NCI-H446 treated with DMSO at 0.1 percent for 48 hours (cell line): ENCODE data around the gene SETD2.
"Not testable (repeated sequence)": the region's sequence is repeated elsewhere in the genome, so short reads cannot be mapped to it uniquely, and the experiment has no call there.

ENCODE experiments used
- DNase-seq: peaks from one replicate; lab custom pipeline; 2025; lab: John Stamatoyannopoulos, UW

Gene SETD2

DNA sequence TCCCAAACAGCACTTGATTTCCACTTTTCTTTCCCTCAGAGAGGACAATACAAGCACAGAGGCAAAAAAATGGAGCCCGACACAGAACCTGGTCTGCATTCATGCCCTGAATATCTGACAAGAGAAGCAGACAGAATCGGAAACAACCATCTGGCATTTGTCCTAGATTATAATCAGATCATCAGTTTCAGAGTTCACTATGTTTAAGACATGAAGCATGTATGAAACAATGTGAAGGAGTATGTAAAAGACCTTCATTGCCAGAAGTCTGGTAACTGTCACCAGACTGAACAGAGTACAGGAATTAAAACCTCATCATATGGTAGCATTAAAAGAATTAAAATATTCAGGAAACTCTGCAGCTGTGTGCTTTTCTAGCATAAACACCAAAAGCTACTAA lies 65.0 kb downstream of the SETD2 start:
- no peak for DNase-seq

DNA sequence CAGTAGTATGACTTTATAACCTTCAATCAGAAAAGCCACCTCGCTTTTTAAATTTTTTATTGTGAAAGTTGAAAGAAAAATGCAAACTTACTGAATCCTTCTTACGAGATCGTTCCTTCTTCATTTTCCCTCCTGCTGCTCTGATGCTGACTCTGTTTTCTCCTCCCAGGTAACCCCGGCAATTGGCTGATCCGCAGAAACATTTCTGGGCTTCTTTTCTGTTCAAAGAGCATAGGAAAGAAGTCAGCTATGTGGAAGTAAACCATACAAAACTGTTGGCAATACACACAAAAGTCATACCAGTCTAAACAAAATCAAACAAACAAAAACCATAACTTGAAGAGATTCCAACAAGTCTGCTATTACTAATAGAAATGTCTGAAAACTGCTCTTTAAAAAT lies 66.0 kb downstream of the SETD2 start:
- no peak for DNase-seq

DNA sequence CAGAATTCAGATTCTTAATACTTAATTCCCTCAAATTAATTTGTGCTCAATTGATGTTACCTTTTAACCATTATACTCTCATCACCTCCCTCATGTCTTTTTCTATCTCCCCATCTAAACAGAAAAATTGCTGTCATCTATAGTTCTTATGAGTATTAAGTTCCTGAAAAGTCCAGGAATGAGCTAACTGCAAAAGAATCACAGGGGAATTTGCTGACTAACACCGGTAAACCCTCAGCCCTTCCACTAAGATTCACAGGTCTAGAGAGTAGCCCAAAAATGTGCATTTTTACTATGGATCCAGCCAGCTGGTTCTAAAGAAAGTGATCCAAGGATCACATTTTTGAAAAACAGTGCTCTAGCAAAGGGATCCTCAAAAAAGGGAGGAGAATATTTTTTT lies 67.0 kb downstream of the SETD2 start:
- no peak for DNase-seq

DNA sequence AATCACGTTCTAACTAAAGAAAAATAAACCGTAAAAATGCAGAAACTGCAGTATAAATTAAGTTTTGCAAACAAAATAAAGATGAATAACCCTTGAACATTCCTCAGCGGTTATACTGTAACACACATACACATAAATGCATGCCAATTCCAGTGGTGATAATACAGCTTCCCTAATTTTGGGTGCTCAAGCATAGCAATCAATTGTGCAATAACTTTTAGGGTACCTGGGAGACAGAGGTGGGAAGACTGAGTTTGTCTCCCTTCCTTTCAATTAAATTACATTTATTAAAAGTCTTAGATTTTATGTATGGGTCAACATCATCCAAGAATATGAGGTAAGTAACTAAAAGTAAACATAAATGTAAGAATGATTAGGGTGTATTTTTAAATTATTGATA lies 71.8 kb downstream of the SETD2 start:
- DNase-seq = no peak

DNA sequence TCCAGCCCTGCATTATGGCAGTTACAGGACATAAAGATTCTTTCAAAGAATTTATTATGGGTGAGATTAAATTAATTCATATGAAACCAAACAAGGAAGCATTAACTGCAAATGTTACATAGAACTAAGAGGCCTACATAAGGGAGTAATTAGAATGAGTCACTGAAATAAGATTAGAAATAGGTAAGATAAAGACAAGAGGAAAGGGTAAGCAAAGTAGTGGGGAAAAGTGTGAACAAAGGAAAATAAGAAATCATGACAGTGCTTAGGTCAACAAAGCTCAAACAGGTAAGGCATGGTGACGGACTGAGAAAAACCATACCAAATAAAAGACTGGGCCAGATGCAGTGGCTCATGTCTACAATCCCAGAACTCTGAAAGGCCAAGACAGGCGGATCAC lies 74.3 kb downstream of the SETD2 start:
- no peak for DNase-seq

DNA sequence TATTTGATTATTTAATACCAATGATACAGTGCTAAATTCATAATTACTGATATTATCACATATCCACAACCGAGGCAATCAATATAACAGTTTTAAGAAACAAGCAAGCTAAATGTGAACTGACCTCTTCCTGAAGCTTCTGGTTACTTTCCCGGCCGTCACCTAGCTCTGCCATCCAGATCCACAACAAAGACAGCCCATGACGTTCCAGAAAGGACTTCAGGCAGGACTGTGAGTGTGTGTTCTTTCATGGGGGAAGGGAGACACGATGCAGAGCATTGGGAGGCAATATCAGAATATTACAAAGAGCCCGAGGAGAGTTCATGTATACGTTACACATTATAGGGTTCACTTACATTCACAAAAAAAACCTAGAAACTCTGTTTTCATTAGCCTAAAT lies 77.8 kb downstream of the SETD2 start:
- no peak for DNase-seq

DNA sequence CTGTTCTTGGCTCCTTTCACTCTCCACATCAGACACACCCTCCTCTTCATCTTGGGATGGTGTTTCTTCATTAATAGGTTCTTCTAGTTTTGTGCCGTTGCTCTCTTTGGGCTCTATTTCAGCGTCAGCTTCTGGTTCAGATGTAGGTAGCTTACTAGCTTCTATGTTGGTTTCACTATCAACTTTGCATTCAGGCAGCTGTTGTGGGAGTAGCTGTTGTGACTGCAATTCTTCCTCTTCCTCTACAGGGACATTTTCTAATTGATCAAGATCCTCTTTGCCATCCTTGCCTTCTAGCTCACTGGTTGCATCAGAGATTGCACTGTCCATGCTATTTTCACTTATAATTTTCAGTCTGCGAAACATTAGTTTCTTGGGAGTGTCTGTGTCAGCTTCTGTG lies 80.1 kb downstream of the SETD2 start:
- DNase-seq = no peak

DNA sequence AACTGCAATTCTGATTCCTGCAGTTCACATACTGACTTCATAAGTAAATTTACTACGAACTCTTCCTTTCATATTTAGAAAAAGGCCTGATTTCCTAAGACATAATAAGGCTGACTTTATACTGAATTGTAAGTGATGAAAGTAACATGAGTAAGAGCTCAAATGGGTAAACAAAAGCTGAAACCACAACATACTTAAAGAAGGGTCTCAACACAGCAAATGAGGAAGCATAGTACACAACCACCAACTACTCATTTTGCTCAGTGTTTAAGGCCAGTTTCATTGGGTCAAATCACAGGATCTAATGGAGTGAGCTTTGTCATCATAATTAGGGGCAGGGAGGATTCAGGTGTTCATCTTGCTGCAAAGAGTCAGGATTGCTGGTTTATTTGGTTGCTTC lies 81.4 kb downstream of the SETD2 start:
- DNase-seq = no peak

DNA sequence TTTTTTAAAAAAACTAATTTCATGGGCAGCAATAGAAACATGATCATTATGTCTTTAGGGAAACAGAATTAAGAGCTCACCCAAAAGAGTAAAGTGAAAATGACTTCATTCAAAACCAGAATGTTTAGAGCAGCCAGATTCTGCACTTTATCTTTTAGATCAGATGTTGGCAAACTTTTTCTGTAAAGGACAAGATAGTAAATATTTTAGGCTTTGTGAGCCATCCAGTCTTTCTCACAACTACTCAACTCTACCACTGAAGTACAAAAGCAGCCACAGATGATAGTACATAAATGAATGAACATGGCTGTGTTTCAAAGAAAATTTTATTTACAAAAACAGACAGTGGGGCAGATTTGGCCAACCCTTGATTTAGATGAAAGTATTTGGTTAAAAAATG lies 84.5 kb downstream of the SETD2 start:
- no peak for DNase-seq

DNA sequence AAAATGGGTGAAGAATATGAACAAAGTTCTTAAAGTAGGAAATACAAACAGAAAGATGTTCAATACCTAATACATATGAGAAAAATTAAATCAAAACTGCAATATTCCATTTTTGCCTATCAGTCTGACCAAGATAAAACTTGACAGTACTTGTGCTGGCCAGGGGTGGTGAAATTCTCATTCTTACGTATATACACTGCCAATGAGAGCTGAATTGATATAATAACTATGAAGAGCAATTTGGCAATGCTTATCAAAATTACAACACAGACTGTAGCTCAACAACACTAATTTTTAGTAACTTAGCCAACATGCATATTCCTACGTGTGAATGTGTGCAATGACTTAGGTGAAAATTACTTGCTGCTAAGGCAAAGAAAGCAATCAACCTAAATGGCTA lies 90.2 kb downstream of the SETD2 start:
- no peak for DNase-seq

DNA sequence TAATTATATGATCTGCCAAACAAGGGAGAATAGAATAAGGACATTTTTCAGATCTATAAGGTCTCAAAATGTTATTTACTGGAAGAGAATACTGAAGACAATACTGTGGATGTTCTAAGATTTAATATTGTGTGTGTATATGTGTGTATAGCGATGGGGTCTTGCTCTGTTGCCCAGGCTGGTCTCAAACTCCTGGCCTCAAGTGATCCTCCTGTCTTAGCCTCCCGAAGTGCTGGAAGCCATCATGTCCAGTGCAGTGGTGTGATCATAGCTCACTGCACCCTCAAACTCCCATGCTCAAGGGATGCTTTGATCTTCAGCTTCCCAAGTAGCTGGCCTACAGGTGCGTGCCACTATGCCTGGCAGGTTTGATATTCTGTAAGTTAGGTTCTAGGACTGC lies 93.1 kb downstream of the SETD2 start:
- no peak for DNase-seq

DNA sequence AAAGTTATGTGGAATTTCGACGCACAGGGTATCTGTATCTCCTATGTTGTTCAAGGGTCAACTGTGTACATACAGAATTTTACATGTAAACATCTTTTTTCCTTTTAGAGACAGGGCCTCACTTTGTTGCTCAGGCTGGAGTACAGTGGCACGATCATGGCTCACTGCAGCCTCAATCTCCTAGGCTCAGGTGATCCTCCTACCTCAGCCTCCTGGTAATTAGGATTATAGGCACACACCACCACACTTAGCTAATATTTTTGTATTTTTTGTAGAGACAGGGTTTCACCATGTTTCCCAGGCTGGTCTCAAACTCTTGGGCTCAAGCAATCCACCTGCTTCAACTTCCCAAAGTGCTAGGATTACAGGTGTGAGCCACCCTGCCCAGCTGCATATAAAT lies 97.7 kb downstream of the SETD2 start:
- DNase-seq = not testable (repeated sequence)

DNA sequence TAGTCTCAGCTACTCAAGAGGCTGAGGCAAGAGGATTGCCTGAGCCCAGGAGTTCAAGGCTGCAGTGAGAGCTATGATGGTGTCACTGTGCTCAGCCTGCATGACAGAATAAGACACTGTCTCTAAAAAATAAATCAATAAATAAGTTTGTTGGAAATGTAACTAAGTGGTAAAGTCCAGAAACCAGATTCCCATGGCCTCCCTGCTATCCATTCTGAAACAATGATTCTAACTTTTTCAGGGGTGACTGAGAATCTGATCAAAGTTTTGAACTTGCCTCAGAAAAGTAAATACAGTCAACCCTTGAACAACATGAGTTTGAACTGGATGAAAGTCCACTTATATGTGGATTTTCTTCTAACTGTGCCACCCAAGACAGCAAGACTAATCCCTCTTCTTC lies 98.2 kb downstream of the SETD2 start:
- no peak for DNase-seq

DNA sequence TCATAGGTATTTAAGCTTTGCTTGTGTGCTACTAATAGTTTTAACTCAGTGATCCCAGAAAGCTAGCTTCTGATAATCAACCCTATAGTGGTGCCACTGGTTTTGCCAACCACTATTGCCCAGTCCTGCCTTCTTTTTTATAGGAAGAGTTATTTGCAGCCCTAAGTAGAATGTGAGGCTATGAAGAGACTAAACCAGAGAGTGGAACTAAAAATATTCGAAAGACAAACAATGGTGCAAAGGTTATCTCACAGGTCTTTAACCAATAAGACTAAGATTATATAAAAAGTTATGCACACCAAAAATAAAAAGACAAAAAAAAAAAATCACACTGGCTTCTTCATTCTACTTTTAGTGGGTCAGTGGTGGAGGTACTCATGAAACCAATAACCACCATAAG lies 98.9 kb downstream of the SETD2 start:
- no peak for DNase-seq

DNA sequence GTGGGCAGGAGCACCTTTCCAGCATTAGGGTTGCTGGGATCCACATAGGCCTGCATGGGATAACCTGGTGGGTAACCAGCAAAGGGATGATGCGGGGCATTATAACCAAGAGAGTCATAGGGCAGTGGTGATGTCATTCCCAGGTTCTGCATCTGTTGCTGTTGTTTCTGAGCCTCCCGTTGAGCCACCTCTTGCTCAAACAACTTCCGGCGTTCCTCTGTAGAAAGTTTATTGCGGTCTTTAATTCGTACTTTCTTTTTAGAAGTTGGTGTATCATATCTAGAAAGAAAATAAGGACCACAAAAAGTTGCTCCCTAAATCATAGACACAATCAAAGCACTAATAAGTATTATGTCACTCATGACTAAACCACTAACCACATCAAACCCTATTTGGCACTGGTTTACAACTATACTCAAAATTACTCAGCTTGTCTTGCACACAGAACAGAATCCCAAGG lies 106.7 kb downstream of the SETD2 start:
- no peak for DNase-seq

DNA sequence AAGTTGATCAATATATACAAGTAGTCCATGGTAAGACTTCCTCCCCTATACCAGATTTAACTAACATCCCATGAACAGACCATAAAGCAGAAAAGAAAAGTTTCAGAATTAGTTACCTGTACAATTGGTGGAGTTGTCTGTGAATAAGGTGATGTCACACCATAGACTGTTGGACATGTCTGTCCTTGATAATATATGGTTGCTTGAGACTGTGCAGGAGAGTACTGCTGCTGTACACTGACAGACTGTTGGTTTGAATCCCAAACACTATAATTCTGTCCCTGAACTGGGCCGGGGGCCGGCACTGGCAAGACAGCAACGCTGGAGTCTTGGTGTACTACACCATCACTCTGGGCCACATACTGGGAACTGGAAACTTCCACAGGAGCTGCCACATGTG lies 107.2 kb downstream of the SETD2 start:
- DNase-seq = no peak

DNA sequence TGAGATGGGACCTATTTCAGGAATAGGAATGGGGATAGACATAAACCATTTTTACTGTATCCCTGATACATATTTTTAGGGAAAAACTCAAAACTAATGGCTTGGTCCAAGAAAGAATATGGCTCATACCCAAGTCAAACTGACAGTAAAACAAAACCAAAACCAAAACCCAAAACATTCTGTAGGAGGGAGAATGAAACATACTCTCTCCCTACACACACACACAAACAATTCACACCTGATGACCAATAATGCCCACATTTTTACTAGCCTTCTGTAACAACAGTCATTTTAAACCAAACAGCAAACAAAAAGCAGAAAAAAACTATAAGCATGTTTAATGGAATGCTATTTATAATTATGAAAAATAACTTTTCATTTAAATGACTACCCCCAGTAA lies 109.5 kb downstream of the SETD2 start:
- DNase-seq = no peak

DNA sequence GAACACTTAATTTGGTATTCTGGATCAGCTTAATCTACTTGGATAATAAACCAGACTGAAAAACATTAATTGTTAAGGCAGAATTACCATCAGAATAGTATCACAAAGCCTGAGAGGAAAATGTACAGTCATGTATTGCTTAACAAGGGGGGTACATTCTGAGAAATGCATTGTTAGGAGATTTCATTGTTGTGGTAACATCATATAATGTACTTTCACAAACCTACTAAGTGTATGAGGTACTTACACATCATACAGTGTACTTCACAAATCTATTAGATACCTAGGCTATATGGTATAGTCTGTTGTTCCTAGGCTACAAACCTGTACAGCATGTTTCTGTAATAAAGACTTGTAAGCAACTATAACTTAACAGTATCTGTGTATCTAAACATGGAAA lies 116.2 kb downstream of the SETD2 start:
- DNase-seq = no peak

DNA sequence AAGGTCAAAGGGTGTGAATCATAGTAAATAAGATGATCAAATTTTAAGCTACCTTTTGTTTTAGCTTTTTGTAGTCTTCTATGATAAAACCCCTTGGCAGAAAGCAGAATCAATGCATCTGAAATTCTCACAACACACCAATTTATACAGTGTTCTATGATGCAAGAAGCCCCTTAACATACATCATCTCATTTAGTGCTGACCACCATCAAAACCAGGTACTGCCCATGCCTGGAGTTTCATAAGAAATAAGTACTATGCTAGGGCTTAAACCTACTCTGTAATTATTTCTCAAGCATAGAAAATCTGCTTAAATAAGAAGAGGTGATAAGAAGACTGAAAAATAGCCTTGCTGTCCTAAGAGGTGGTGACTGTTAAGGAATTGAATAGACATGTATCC lies 116.8 kb downstream of the SETD2 start:
- DNase-seq = no peak

DNA sequence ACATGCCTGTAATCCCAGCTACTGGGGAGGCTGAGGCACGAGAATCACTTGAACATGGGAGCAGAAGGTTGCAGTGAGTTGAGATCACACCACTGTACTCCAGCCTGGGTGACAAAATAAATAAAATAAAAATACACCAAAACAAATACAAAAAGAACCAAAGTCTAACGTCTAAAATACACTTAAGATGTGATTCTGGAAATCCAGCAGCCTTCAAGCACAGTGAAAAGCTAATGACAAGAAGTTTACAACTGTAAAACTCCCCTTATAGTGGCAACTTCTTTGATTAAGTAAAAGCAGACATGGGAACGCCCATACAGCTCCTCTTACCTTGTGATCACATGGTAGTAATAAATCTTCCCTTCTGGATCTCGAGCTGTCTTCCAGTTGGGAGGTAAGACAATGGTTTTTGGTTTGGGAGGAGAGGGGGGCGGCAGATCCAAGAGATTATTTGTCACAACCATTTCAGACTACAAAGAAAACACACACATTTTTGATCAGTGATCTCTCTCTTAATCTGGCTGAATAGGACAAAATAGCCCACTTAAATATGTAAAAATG lies 121.6 kb downstream of the SETD2 start:
- no peak for DNase-seq

DNA sequence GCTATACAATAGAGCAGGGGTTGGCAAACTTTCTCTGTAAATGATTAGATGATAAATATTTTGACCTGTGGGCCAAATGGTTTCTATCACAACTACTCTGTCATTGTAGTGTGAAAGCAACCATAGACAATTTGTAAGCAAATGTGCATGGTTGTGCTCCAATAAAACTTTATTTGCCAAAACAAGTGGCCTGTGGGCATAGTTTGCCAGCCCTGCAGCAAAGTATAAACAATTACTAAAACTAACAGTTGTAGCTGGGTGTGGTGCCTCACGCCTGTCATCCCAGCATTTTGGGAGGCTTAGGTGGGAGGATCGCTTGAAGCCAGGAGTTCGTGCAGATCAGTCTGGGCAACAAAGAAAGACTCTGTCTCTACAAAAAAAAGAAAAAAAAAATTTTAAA lies 122.8 kb downstream of the SETD2 start:
- no peak for DNase-seq

DNA sequence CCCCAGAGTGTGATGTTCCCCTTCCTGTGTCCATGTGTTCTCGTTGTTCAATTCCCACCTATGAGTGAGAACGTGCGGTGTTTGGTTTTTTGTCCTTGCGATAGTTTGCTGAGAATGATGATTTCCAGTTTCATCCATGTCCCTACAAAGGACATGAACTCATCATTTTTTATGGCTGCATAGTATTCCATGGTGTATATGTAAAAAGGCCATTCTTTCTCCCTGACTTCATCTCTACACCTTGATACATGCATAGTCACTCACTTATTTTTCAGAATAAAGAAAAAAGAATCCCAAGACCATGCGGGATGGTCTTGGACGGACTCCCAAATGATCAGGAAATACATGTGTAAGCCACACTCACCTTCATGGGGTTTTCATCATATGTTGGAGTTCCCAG lies 126.6 kb downstream of the SETD2 start:
- not testable (repeated sequence) for DNase-seq

DNA sequence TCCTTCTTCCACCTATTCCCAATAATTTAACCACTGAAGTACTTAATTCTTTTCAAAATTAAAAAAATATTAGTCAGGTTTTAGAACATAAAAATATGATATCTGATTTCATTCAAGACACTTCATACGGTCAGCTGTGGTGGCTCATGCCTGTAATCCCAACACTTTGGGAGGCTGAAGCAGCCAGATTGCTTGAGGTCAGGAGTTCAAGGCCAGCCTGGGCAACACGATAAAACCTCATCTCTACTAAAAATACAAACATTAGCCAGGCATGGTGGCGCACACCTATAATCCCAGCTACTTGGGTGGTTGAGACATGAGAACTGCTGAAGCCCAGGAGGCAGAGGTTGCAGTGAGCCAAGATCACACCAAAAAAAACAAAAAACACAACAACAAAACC lies 127.8 kb downstream of the SETD2 start:
- no peak for DNase-seq

DNA sequence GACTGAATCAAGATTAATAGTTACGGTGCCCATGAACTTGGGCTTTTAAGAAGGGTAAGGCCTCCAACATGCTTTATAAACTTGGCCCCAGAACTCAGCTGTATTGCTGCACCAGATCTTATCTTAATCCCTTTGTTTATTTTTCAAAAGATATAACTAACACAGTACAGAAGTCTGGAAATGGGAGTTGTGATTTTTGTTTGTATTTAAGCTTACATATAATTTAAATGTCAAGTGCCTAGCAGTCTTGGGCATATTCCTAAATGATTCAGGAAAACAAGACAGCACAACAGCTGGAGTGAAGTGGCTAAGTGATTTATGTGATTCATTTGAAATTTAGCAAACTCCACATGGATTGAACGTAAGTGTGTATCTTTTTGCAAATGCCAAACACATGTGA lies 128.3 kb downstream of the SETD2 start:
- DNase-seq = no peak
